Measurements from ENCODE around the gene CHST9.
A peak's percentile ranks its signal among the peaks of the same experiment; 100 is the strongest.
"Not testable (repeated sequence)": the region's sequence is repeated elsewhere in the genome, so short reads cannot be mapped to it uniquely, and the experiment has no call there.

CHST9 gene

GRCh38 chr18:27007880-27008279 is 177.2 kb downstream of the CHST9 start:
- DNase-seq (ENCODE audit: low spot score), result peak; percentile 0
- FAIRE-seq, result no peak

- DNase-seq (ENCODE audit: low spot score) (peak; percentile 9), FAIRE-seq (no peak)
These were observed 179.5 kb downstream of the CHST9 start for GRCh38 chr18:27005589-27005988.

DNA sequence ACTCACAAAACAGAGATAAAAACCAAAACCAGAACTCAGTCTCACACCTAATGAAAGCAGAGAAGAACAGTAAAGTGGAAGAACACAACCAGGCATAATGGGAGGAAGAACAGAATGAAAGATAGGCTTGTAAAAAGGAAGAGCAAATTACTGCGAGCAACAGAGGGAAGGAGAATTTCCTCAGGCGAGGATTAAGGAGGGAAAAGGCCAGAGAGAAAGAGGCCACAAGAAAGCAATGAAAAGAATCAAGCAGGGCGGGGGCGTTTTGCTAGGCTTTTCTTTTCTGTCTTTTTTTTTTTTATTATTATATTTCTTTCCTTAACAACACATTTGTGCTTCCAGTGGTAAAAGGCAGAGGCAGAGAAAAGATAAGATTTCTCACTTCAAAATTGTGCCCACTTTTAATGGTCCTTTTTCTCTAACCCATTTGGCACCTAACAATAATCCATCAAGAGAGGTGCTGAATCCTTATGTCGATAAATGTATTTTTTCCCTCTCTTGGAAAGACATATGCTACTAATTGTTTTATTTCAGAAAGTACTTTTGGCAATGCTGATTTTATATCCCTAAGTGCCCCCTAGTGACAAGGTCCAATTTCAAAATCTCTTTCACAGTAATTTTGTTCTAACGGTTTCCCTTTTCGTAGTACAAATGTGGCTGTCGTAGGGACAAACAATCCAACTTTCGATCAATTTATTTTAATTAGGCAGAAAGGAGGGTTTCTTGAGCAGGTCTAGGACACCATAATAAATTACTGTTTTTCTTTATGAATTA is 180.9 kb downstream of the CHST9 start:
- FAIRE-seq, result no peak
- DNase-seq (ENCODE audit: low spot score), result no peak

- DNase-seq (ENCODE audit: low spot score), result no peak
- no peak for FAIRE-seq
These were observed 185.3 kb downstream of the CHST9 start for GRCh38 chr18:26999797-27000196.

DNA sequence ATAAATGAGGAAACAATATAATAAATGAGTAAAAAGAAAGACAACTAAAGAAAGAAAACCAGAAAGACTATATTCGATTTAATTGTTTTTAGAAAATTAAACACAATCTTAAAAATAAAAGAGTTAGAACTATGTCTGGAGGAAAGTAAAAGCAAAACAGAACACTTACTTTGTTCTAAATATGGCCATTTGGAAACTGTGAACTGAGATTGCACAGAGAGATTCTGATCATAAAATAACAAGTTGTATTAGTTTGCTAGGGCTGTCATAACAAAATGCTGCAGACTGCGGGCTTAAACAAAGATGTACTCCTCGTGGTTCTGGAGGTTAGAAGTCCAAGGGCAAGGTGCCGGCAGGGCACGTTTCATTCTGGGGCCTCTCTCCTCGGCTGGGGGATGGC is 191.5 kb downstream of the CHST9 start:
- FAIRE-seq, result no peak

GRCh38 chr18:26992926-26993325 is 192.2 kb downstream of the CHST9 start:
- no peak for DNase-seq (ENCODE audit: low spot score)
- no peak for FAIRE-seq

More for the DNA sequence above, 191.5 kb downstream of the CHST9 start:
- no peak for DNase-seq (ENCODE audit: low spot score)

- FAIRE-seq, result no peak
These were observed 195.3 kb downstream of the CHST9 start for GRCh38 chr18:26989842-26990241.

DNA sequence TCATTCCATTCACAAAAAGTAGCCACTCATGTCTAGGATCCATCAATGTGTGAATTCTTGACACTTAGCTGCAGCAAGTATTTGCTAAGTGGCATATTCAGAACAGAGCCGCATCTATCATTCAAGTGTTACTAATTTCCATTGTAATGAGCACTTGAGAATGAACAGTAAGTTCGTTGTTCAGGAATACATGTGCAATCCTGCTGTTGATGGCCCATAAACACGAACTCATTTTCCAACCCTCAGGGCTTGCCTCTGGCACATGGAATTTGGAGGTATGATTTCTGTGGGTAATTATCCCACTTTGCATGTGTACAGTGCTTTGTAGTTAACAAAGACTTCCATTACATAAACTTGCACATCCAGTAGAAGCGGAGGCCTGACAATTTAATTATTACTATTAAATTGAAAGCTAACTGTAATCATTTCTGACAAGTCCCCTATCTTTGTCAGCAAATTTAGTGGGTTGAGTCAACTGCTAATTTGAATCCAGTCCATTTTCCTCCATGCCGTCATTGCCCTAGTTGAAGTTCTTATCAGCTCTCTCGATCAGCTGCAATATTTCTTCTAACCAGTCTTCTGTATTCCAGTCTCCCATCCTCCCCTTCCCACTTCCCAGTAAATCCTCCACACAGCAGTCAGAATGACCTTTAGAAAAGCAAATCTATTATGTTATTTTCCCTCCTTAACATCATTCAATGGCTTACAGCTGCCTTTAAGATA is 203.6 kb downstream of the CHST9 start:
- no peak for DNase-seq (ENCODE audit: low spot score)
- no peak for FAIRE-seq

More at GRCh38 chr18:26989842-26990241, 195.3 kb downstream of the CHST9 start:
- no peak for DNase-seq (ENCODE audit: low spot score)

DNA sequence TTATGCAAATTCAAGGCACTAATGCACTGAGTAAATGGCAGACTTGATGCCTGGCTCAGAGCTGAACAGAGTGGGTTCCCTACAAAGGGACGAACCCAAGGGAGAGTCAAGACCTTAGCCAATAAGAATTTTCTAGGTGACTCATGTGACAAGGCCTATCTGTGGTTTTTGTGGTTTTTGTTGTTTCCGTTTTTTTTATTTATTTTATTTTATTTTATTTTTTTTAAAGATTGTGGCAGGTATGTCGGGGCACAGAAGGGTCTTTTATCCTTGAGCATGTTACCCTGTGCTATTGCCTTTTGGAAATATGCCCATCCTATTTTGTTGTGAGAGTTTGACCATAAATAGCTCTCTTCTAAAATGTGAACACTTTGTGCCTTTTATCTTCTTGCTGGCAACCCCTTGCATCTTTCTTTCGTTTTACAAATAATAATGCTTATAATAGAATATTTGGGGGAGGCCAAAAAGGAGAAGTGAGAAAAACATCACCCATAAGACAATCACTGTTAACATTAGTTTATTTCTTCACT is 206.2 kb downstream of the CHST9 start:
- DNase-seq (ENCODE audit: low spot score) (peak; percentile 1), FAIRE-seq (no peak)

GRCh38 chr18:26977781-26978180 is 207.3 kb downstream of the CHST9 start:
- DNase-seq (ENCODE audit: low spot score) (no peak), FAIRE-seq (no peak)

DNA sequence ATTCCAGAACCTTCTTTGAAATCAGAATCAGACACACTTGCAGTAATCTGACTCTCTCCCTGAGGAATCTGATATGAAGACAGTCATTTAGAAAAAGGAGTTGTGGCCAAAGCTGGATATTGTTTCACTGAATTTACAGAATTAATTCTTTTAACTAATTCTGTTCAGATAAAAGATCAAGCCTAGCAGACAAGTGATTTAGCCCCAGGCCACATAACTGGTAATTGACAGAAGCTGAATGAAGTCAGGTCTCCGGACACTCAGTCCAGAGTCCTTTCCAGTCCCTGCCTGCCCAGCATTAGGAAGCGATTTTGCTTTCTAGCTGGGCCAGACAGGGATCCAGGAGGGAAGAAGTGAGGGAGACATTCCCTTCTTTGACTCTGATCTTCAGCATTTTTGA is 208.9 kb downstream of the CHST9 start:
- DNase-seq (ENCODE audit: low spot score) (no peak), FAIRE-seq (no peak)

- not testable (repeated sequence) for FAIRE-seq
These were observed 212.6 kb downstream of the CHST9 start for GRCh38 chr18:26972549-26972948.

DNA sequence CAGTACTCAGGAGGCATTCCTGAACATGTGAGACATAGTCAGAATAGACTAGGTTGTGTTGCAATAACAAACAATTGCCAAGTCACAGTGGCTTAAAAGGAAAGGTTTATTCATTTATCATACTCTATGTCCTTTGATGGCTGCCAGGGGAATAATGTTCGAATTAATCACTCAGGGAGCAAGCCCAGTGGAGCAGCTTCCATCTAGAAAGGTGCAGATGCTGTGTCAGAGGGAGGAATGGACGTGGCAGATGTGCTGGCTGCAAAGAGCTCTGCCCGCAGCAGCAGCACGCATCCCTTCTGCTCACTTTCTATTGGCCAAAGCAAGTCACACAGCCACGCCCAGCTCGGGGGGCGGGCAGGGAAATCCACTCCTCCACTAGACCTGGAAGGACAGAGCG is 213.7 kb downstream of the CHST9 start:
- DNase-seq (ENCODE audit: low spot score), result no peak
- no peak for FAIRE-seq

More at GRCh38 chr18:26972549-26972948, 212.6 kb downstream of the CHST9 start:
- DNase-seq (ENCODE audit: low spot score), result not testable (repeated sequence)

DNA sequence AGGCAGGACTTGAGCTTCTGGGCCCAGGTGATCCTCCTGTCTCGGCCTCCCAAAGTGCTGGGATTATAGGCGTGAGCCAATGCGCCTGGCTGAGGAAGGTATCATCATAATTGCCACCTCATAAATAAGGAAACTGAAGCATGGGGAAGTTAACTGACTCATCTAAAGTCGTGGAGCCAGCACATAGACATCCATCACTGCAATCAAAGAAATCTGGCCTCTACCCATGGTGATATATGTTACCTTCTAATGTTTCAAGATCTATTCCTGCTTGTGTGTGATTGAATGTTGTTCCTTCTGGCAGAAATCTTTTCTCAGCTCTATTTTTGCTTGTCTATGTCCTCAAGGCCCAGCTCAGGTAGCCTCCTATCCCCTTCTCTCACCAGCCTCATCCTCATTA is 214.5 kb downstream of the CHST9 start:
- DNase-seq (ENCODE audit: low spot score) (no peak), FAIRE-seq (no peak)

- FAIRE-seq (no peak), DNase-seq (ENCODE audit: low spot score) (no peak)
These were observed 219.9 kb downstream of the CHST9 start for GRCh38 chr18:26965206-26965605.

- FAIRE-seq (no peak), DNase-seq (ENCODE audit: low spot score) (no peak)
These were observed 221.8 kb downstream of the CHST9 start for GRCh38 chr18:26963292-26963691.

DNA sequence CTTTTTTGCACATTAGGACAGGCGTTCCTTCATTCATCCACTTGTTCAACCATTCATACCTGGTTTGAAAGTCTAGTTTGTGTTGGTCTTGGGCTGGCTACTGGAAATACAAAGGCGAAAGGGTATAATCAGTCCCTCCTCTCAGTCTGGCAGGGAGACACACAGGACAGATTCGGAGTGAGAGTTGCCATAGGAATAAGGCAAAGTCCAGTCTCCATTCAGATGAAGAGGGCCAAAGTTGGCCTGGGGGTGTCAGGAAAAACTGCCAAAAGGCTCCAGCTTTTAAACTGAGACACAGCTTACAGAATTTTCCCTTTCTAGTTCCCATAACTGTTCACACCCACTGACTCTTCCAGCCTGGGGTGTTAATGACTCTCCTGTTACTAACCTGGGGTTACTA is 223.3 kb downstream of the CHST9 start:
- no peak for DNase-seq (ENCODE audit: low spot score)
- FAIRE-seq, result no peak

GRCh38 chr18:26960911-26961310 is 224.2 kb downstream of the CHST9 start:
- FAIRE-seq, result no peak

GRCh38 chr18:26956863-26957262 is 228.2 kb downstream of the CHST9 start:
- DNase-seq (ENCODE audit: low spot score), result no peak
- no peak for FAIRE-seq

More at GRCh38 chr18:26960911-26961310, 224.2 kb downstream of the CHST9 start:
- DNase-seq (ENCODE audit: low spot score), result no peak

GRCh38 chr18:26948703-26949102 is 236.4 kb downstream of the CHST9 start:
- FAIRE-seq, result no peak
- no peak for DNase-seq (ENCODE audit: low spot score)

- FAIRE-seq (no peak), DNase-seq (ENCODE audit: low spot score) (no peak)
These were observed 241.2 kb downstream of the CHST9 start for GRCh38 chr18:26943906-26944305.

DNA sequence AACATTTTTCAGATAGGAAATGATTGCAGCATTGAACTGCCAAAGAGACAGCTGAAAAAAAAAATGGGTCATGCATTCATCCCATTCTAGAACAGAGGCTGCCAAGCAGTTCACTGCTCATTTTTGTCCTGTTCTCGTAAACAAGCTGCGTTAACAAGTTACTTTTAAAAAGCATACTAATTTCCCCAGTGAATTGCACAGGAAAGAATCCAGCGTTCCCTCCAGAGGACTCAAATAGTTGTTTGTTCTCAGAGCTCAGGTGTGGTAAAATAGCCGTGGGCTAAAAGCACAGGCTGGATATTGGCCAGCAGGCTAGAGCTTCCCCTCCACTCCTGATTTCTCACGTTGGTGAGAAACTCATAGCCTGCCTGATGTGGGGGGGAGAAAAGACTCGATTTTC is 243.5 kb downstream of the CHST9 start:
- FAIRE-seq (no peak), DNase-seq (ENCODE audit: low spot score) (no peak)

Data from urothelium cell line (cell line).